Measurements from ENCODE around the gene BCR.

BCR gene

DNA sequence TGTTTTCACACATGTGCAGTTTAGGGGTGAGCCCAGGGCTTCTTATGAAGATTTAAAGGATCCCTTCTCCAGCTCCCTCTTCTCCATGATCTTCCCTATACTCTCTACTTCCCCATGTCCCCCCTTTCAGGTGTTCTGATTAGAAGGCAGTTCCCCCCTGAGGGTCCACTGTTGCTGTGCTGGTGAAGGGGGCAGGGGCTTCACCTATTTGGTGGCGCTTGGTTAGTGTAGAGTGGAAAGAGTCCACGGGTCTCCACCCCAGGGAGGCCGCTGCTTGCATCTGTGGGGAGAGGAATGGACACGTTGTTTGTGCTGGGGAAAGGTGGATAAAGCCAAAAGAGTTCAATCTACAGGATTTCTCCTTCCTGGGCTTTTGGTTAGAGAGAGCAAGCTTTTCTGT lies 49.3 kb downstream of the BCR start:
- no peak overlapping the region for H3K4me3 Mint-ChIP-seq
- H3K36me3 Mint-ChIP-seq (ENCODE audit: low read depth) = peaks cover 47% of the 10 kb centered on the region
- TF ChIP-seq, protein P1, sequence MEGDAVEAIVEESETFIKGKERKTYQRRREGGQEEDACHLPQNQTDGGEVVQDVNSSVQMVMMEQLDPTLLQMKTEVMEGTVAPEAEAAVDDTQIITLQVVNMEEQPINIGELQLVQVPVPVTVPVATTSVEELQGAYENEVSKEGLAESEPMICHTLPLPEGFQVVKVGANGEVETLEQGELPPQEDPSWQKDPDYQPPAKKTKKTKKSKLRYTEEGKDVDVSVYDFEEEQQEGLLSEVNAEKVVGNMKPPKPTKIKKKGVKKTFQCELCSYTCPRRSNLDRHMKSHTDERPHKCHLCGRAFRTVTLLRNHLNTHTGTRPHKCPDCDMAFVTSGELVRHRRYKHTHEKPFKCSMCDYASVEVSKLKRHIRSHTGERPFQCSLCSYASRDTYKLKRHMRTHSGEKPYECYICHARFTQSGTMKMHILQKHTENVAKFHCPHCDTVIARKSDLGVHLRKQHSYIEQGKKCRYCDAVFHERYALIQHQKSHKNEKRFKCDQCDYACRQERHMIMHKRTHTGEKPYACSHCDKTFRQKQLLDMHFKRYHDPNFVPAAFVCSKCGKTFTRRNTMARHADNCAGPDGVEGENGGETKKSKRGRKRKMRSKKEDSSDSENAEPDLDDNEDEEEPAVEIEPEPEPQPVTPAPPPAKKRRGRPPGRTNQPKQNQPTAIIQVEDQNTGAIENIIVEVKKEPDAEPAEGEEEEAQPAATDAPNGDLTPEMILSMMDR (IDR thresholded peaks at IDR 0.05; ENCODE audit: unreplicated experiment in 3 of 3) = no peak
- peaks cover 36% of the 10 kb centered on the region for H3K9me3 Mint-ChIP-seq
- no peaks in the 10 kb centered on the region for H3K27me3 Mint-ChIP-seq (ENCODE audit: low read depth)
- H3K4me1 Mint-ChIP-seq = peaks cover 58% of the 10 kb centered on the region
- no peak overlapping the region for H3K27ac Mint-ChIP-seq

DNA sequence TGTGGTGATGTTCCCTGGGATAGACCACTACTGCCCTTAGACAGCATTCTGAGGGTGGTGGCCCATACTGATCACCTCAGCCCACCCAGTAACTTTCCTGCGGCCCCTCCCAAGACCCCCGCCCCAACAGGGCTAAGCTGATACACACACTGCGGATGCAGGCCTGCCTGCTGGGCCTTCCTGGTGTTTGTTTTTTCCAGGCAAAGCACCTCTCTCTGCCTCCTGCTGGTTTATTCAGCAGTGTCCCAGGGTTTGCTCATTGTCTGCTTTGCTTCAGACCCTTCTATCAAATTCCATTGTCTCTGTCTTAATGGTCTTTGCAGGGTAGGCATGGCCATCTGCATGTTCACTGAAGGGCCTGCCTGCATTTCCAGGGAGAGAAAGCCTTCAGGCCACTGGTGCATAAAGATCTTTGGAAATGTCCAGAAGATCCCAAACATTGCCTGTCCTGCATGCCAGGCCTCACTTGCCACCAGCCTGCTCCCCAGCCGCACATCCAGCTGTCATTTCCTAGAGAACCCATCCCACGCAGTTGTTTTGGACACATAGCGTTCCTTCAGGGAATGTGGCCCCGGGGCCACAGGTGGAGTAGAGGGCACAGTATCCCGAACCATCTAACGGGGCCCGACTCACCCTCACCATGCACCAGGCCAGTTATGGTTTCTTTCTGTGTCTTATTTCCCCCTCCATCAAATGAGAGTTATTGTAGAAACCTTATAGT lies 50.2 kb downstream of the BCR start:
- Mint-ChIP-seq H3K9me3 (peaks cover 36% of the 10 kb centered on the region), H3K27me3 (ENCODE audit: low read depth) (no peaks in the 10 kb centered on the region), H3K27ac (no peak overlapping the region), H3K36me3 (ENCODE audit: low read depth) (peaks cover 47% of the 10 kb centered on the region), H3K4me1 (peaks cover 49% of the 10 kb centered on the region), H3K4me3 (no peak overlapping the region)
- TF ChIP-seq, protein P1 (IDR thresholded peaks at IDR 0.05; ENCODE audit: unreplicated experiment in 3 of 3) = no peak

DNA sequence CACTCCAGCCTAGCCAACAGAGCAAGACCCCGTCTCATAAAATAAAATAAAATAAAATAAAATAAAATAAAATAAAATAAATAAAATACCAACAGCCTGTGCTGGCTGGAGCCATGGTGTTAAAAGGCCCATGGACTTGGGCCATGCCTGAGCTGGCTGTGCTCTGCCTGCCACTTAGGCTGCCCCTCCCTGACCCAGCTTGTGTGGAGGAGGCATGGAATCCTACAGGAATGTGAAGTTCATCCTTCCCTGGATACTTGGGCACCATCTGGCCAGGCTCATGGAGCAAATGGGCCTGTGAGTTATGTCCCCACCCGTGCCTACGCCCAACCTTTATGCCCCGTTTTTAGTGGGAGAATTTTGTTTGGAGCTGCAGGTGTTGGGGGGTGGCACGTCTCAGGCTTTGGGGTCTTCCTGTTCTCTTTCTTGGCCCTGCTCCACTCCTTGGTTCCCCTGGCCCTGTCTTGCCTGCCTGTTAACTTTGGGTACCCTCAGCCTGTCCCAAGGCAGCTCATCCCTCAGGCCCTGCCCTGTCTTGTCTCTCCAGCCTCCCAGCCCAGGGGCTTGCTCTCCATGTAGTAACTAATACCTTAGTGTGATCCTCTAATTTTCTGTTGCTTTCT lies 51.3 kb downstream of the BCR start:
- peaks cover 43% of the 10 kb centered on the region for H3K4me1 Mint-ChIP-seq
- TF ChIP-seq, protein P1 (IDR thresholded peaks at IDR 0.05; ENCODE audit: unreplicated experiment in 3 of 3) = no peak

DNA sequence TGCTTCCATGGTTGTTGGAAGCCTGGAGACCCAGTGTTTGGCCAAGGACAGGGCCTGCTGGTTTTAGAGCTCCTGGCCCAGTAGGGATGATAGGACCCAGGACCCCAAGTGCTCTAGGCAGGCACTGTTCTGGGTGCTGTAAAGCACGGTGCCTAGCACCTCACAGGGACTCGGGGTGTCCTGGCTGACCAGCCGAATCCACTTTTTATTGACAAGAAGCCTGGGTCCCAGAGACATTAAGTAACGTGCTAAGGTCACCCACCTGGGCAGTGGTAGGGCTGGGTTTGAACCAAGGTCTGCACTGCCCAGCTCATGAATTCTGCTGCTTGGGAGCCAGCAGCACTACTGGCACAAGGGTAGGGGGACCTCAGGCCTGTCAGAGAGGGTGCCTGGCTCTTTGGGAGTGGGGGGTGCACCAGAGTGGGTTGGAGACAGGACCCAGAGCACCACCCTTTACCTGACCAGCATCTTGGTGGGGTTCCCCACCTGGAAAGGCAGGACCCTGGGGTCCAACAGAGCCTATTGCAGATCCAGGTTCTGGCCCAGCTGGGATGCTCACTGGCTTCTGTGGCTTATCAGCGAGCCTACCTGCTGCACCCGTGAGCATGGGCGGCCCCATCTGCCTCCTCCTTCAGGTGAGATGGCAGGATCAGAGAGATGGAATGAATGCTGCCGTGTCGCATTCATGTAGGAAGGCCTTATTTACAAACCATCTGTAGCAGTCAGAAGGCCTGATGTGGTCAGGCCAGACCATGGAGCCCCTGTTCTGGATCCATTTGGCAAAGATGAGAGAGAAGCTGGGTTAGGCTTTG lies 52.0 kb downstream of the BCR start:
- Mint-ChIP-seq H3K4me3 (no peak overlapping the region), H3K27me3 (ENCODE audit: low read depth) (peaks cover 5% of the 10 kb centered on the region), H3K27ac (no peak overlapping the region), H3K4me1 (peaks cover 48% of the 10 kb centered on the region), H3K9me3 (peaks cover 30% of the 10 kb centered on the region), H3K36me3 (ENCODE audit: low read depth) (peaks cover 43% of the 10 kb centered on the region)
- TF ChIP-seq, protein P1 (IDR thresholded peaks at IDR 0.05; ENCODE audit: unreplicated experiment in 3 of 3) = no peak

More for the DNA sequence above, 51.3 kb downstream of the BCR start:
- Mint-ChIP-seq H3K9me3 (peaks cover 32% of the 10 kb centered on the region), H3K27ac (peak overlapping the region in 2 of 3 experiments; percentile 18 to 24), H3K27me3 (ENCODE audit: low read depth) (no peaks in the 10 kb centered on the region), H3K36me3 (ENCODE audit: low read depth) (peaks cover 49% of the 10 kb centered on the region), H3K4me3 (no peak overlapping the region)

DNA sequence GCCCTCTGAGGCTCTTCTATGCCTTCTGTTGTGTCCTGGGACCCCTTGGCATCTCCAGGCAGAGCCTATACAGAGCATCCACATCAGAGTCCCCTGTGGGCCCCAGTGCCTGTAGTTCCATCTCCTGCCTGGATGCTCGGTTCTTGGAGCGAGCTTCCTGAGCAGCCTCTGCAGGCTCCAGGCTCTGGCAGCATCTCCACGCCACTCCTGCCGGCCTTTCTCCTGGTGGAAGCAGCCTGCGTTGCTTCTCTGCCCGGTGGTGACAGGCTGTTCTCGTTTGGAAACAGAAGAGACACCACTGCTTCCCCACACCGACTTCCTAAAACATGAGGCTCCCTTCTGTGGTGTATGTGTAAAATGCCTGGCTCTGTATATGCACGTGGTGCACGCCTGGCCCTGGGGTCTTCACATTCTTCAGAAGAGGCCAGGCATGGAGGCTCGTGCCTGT lies 52.8 kb downstream of the BCR start:
- TF ChIP-seq, protein P1 (IDR thresholded peaks at IDR 0.05; ENCODE audit: unreplicated experiment in 3 of 3) = peak in 2 of 3 experiments; percentile 9
- Mint-ChIP-seq H3K36me3 (ENCODE audit: low read depth) (peaks cover 35% of the 10 kb centered on the region), H3K9me3 (peaks cover 29% of the 10 kb centered on the region), H3K27me3 (ENCODE audit: low read depth) (peaks cover 10% of the 10 kb centered on the region), H3K27ac (peak overlapping the region in 2 of 3 experiments; percentile 10 to 43), H3K4me3 (no peak overlapping the region), H3K4me1 (peaks cover 56% of the 10 kb centered on the region)
